Hindlimb muscle (tissue), 1 donor: ENCODE data around the gene SOX9. TPM values are rescaled to one million over a fixed set of nuclear protein-coding genes. Genes with fewer than 3 reads are reported as not detected.
A peak's percentile ranks its signal among the peaks of the same experiment; 100 is the strongest.
"Not testable (repeated sequence)": the region's sequence is repeated elsewhere in the genome, so short reads cannot be mapped to it uniquely, and the experiment has no call there.

Experiments
- DNase-seq: peaks from one replicate; pipeline ENCODE4 v3.0.0-alpha.2; 2013
- polyA plus RNA-seq: library from polyadenylated mRNA; unstranded; fragments of 120-200 nt; gene quantifications from one replicate; pipeline ENCODE4 v1.2.1, GENCODE V29; 2013; ENCODE audit not compliant: insufficient read length

The SOX9 gene
- polyA plus RNA-seq, 1 donor: 10.9 TPM

DNA sequence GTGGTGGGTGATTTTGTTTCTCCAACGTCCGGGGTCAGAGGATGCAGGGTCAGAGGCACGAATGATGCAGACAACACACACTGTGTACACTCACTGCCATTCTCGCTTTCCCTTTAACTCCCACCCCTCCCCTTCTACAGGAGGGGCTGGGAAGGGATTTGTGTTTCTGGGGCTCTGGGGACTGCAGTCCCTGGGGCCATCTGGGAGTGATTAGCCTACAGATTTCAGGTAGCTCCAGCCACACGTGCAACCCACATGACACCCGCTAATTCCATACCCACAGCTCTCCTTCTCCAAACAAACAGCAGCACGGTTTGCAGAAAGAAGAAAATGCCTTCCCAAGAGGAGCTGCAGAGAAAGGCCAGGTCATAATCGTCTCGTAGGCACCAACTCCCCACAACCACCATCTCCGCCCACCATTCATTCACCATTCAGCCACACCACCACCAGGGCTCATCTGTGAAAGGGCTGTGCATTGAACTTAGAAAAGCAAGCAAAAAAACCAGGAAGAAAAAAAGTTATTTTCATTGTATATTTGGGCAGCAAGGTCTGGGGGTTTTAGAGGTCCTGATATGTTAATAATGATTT lies 9.4 kb upstream of the SOX9 start:
- DNase-seq: no peak

DNA sequence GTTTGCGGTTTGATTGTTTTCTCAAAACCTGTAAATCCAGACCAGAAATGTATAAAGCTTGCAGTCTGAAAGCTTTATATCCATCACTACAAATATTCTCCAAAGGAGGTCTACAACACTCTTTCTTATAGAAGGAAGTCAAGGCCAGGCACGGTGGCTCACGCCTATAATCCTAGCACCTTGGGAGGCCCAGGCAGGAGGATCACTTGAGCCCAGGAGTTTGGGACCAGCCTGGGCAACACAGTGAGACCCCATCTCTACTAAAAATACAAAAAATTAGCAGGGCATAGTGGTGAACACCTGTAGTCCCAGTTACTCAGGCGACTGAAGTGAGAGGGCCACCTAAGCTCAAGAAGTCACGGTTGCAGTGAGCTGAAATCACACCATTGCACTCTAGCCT lies 8.9 kb upstream of the SOX9 start:
- DNase-seq: not testable (repeated sequence)

DNA sequence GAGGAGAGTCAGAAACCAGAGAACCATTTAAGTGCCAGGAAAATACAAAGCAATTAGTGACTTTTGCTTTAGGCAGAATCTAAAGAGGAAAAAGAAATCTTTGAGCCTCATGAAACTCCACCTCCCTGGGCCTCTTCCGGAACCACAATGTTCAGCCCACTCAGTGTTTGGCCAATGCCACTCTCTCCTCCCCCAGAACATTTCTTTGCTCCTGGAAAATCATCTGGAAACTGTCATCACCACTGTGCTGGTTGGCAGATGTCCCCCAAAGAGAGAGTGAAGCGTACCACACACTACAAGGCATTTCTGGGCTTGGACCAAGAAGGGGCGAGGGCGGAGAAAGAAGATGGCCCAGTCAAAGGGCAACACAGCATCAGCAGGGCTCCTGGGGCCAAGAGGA lies 7.1 kb upstream of the SOX9 start:
- no peak for DNase-seq

DNA sequence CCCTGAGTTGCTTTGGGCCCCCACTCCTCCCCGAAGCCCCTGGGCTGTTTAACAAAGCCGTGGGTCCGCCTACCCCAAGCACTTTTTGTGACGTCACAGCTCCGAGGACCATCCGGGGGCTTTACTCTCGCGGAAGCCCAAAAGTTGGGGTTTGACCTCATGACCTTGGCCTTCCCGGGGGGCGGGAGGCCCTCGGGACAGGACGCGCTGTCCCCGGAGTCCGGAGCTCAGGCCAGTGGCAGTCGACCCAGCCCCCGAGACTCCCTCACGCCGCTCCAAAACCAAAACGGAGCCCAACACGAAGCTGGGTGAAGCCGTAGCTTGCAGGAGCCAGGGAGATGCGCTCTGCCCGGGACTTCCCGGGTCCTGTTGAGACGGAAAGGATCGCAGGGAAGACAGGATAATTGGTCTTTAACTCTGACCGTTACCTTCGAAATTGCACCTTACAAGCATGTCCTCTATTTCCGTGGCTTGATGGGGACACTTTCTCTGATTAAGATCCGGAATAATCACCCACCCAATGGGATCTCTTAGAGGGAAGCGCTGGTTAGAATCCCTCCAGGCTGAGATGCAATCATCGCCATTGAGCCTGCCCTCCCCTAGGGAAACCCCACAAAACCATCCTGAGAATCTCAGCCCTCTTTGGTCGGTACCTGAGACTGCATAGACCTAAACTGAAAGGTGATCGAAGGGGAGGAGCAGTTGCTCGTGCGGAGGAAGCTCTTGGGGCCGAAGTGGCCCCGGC lies 4.9 kb upstream of the SOX9 start:
- DNase-seq: no peak

DNA sequence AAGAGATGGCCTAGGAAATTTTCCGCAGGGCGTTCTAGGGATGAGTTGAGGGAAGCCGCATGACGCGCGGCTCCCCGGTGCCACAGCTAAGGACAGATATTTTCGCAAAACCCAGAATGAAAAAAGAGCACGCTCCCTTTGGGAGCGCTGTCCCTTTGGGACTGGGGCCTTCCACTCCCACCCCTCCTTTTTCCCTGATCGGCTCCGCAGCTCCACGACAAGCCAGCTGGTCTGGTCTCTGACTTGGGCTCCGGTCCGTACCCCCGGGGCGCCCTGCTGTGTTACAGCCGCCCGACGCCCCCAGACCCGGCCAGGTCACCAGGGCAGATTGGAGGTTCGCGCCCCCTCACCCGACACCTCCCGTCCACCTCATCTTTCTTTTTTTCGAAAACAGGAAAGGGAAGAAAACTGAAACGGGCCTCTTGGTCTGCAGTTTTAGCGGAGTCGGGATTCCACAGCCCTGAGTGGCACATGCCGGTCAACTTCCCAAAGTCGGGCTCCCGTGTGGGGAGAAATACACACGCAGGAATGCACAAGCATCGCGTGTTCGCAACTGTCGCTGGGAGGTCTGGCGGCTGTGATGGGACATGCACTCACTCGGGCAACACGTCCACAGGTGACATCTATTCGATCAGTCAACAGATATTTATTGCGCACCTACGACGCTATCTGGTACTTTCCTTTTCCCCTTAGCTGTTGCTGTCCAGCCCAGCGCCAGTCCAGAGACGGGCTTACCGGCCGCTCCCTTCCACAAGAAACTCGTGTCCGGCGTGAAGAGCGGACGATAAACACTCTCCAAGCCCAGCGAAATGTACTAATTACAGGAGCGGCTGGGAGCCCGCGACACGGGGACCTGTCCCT lies 3.9 kb upstream of the SOX9 start:
- DNase-seq: no peak

DNA sequence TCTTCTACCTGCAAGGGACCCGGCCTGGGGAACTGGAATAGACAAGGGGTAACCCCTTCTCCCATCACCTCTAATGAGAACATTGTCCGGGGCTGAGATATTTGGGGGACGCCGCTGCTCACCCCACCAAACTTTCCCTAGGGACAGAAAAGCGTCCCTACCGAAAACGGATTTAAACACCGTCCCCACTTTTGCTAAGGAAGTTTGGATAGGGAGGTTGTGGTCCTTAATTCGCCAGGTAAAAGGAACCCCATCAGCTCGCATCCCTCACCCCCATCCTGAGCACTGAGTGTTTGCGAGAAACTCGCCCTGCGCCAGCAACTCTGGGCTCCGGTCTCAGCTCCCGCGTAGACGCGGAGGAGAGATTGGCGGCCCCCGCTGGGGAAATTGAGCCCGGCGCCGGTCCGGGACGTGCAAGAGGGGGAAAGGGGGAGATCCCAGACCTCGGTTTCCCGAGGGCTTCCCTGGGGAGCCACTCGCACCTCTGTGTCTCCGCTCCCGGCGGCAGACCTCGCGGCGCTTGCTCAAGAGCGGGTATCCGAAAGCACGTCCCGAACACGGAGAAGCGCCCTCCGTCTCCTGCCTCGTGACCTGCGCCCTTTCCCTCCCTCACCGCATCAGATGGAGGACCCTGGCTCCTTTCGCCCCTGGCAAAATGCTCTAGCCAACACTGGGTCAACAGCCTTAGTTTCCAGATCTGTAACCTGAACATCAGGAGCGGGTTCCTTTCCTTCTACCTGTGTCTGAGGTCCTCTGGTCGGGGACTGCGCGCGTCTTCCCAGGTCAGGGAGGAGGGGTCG lies 3.1 kb upstream of the SOX9 start:
- no peak for DNase-seq

DNA sequence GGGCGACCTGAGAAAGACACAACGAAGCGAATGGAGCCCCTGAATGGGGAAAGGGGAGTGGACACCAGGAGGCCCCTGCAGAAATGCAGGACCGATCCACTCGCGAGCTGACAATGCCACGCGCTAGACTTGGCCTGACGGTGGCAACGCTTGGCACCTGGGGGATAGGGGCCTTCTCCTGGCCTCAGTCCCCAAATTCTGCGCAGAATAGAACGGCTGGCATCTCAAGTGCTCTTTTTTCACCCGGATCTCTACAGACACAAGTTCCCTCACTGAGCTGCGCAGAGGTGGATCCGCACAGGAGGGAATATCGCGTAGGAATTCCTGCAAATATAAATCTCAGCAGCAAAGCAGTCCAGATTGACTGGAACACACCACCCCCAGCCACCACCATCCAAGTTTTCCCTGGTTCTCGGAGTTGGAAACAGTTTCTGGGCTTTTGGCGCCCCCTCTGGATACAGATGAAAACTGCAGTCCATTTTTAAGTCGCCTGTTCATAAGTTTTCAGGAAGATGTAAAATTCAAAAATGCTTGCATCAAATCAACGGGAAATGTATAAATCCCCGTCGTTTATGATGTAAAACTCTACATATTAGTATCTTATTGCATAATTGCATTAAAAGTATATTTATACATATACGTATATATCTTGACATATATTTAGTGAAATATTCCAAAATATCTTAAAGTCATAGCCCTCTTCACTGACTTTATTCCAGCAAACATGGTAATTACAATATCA lies 2.3 kb upstream of the SOX9 start:
- DNase-seq: peak; percentile 84

GRCh38 chr17:72119077-72119872 lies 1.5 kb upstream of the SOX9 start:
- no peak for DNase-seq

GRCh38 chr17:72119873-72120641 lies 763 bp upstream of the SOX9 start:
- peak; percentile 65 for DNase-seq

- no peak for DNase-seq
Measured at GRCh38 chr17:72121164-72122009, 567 bp downstream of the SOX9 start.

DNA sequence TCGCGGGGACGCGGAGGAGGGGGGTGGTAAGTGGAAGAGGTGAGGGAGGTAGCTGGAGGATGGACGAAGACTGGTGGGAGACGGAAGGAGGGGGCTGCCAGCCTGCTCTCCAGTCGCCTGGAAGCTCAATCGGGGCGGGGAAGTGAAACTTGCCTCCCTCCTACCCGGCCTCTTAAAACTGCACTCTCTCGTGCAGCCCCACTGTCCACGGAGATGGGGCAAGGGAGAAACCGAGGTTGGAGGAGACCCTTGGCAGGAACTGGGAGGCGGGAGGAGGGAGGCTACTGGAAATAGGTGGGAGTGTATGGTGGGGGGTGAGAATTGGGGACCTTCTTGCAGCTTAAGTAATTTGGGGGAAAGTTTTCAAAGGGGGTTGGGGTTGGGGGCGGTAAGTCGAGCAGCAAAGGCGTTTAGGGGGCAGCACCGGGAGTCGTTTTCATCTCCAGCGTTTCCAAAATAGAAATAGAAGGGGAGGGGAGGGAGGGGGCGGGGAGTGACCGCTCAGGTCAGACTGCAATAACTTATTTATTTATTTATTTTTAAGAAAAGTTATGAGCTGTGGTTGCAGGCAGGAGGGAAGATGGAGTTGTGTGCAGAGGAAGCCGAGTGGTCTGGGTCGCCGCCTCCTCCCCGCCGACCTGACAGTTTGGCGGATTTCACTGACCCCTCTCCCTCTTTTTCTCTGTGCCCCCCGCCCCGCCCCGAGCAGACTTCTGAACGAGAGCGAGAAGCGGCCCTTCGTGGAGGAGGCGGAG lies 1.4 kb downstream of the SOX9 start:
- DNase-seq: no peak

DNA sequence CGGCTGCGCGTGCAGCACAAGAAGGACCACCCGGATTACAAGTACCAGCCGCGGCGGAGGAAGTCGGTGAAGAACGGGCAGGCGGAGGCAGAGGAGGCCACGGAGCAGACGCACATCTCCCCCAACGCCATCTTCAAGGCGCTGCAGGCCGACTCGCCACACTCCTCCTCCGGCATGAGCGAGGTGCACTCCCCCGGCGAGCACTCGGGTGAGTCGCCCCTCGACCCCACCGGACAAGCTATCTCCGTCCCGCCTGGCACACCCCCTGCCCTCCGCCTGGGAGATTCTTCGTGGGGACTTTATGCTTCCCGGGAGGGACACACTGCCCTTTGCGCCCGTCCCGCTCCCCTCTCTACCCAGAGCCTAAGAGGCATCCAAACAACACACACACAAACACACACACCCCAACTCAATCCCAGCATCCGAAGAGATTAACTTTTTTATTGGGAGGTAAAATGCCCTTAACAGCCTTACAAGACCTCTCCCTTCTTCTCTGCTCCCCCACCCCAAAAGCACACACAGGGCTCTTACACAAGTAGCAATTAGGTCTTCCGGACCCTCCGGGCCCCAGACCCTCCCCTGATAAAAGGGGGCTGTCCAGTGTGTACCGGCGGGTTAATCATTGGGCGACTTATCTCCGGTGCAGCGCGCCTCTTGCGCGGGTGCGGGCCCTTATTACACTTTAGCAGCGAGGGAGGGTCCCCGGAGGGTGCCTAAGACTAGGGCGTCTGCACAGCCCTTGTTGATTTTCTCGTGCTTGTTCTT lies 2.1 kb downstream of the SOX9 start:
- DNase-seq: no peak

DNA sequence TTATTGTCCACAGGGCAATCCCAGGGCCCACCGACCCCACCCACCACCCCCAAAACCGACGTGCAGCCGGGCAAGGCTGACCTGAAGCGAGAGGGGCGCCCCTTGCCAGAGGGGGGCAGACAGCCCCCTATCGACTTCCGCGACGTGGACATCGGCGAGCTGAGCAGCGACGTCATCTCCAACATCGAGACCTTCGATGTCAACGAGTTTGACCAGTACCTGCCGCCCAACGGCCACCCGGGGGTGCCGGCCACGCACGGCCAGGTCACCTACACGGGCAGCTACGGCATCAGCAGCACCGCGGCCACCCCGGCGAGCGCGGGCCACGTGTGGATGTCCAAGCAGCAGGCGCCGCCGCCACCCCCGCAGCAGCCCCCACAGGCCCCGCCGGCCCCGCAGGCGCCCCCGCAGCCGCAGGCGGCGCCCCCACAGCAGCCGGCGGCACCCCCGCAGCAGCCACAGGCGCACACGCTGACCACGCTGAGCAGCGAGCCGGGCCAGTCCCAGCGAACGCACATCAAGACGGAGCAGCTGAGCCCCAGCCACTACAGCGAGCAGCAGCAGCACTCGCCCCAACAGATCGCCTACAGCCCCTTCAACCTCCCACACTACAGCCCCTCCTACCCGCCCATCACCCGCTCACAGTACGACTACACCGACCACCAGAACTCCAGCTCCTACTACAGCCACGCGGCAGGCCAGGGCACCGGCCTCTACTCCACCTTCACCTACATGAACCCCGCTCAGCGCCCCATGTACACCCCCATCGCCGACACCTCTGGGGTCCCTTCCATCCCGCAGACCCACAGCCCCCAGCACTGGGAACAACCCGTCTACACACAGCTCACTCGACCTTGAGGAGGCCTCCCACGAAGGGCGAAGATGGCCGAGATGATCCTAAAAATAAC lies 3.0 kb downstream of the SOX9 start:
- no peak for DNase-seq

DNA sequence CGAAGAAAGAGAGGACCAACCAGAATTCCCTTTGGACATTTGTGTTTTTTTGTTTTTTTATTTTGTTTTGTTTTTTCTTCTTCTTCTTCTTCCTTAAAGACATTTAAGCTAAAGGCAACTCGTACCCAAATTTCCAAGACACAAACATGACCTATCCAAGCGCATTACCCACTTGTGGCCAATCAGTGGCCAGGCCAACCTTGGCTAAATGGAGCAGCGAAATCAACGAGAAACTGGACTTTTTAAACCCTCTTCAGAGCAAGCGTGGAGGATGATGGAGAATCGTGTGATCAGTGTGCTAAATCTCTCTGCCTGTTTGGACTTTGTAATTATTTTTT lies 3.6 kb downstream of the SOX9 start:
- DNase-seq: no peak

DNA sequence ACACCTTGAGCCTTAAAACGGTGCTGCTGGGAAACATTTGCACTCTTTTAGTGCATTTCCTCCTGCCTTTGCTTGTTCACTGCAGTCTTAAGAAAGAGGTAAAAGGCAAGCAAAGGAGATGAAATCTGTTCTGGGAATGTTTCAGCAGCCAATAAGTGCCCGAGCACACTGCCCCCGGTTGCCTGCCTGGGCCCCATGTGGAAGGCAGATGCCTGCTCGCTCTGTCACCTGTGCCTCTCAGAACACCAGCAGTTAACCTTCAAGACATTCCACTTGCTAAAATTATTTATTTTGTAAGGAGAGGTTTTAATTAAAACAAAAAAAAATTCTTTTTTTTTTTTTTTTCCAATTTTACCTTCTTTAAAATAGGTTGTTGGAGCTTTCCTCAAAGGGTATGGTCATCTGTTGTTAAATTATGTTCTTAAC lies 4.4 kb downstream of the SOX9 start:
- DNase-seq: no peak

DNA sequence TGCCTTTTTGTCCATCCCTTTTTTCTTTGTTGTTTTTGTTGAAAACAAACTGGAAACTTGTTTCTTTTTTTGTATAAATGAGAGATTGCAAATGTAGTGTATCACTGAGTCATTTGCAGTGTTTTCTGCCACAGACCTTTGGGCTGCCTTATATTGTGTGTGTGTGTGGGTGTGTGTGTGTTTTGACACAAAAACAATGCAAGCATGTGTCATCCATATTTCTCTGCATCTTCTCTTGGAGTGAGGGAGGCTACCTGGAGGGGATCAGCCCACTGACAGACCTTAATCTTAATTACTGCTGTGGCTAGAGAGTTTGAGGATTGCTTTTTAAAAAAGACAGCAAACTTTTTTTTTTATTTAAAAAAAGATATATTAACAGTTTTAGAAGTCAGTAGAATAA lies 4.9 kb downstream of the SOX9 start:
- DNase-seq: no peak
